GM19372 (cell line): Measurements from ENCODE around the gene CSTPP1.
"Not testable (repeated sequence)": the region's sequence is repeated elsewhere in the genome, so short reads cannot be mapped to it uniquely, and the experiment has no call there.

Experiments
- ATAC-seq: cut with Tn5 transposase; IDR thresholded peaks from one replicate; pipeline ENCODE4 v1.9.1; 2021; ENCODE audit warnings: mild to moderate bottlenecking, low read depth, moderate library complexity; ENCODE audit not compliant: unreplicated experiment

The CSTPP1 gene

GRCh38 chr11:47118958-47119688 is 182.6 kb downstream of the CSTPP1 start:
- ATAC-seq: not testable (repeated sequence)

GRCh38 chr11:47121056-47121455 is 184.5 kb downstream of the CSTPP1 start:
- no peak for ATAC-seq

GRCh38 chr11:47121731-47122130 is 185.2 kb downstream of the CSTPP1 start:
- no peak for ATAC-seq

GRCh38 chr11:47123094-47123493 is 186.5 kb downstream of the CSTPP1 start:
- no peak for ATAC-seq

DNA sequence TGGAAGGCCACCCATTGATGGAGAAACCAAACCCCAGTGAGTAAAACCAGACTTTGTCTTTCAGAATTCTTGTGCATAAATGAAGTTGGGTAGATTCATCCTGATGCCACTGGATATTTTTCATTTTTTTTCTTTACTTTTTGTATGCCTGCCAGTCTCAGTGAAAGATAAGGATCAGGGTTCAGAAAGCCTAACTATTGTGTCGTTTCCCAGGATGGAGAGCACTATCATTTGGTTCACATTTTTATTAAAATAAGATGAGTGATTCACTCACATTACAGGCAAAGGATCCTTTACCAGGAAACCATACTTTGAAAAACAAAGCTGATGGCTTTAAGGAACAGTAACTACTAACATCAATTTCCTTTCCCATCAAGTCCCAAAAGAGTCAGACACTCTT is 188.1 kb downstream of the CSTPP1 start:
- no peak for ATAC-seq

DNA sequence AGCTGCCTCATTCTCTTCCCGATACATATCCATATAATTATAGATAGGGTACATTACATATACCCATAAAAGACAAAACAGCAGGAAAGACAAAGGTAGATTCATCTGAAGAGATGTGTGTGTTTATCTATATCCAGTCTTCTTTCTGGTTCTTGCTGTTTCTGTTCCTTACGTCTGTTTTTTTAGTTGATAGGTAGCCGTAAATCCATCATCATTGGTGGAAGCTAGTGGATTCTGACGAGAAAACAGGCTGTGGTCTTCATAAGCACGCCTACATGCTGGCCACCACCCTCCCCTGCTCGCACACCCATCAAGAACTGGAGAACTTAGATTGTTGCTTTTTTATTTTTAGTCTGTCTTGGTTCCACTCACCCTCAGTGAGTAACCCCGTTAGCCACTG is 188.5 kb downstream of the CSTPP1 start:
- no peak for ATAC-seq

GRCh38 chr11:47127213-47127612 is 190.7 kb downstream of the CSTPP1 start:
- no peak for ATAC-seq

GRCh38 chr11:47130543-47130942 is 194.0 kb downstream of the CSTPP1 start:
- no peak for ATAC-seq

- no peak for ATAC-seq
Observed at GRCh38 chr11:47131136-47131535, 194.6 kb downstream of the CSTPP1 start.

DNA sequence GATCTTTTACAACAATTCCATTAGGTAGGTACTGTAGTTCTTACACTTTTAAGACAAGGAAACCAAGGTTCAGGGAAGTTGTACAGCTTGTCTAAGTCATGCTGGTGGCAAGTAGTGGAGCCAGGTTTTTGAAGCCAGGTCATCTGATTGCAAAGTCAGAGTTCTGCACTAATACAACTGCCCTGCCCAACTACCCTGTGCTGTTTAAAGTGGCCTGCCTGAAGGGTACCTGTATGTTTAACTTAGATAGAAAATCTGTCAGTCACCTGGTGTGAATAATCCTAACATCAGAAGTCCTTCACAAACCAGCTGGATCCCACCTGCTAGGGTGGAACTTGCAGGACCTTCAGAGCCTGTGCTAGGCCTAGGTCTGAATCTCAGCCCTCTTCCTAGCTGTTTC is 195.9 kb downstream of the CSTPP1 start:
- no peak for ATAC-seq

GRCh38 chr11:47132981-47133380 is 196.4 kb downstream of the CSTPP1 start:
- ATAC-seq: no peak

- ATAC-seq: no peak
Observed at GRCh38 chr11:47136327-47136726, 199.8 kb downstream of the CSTPP1 start.

DNA sequence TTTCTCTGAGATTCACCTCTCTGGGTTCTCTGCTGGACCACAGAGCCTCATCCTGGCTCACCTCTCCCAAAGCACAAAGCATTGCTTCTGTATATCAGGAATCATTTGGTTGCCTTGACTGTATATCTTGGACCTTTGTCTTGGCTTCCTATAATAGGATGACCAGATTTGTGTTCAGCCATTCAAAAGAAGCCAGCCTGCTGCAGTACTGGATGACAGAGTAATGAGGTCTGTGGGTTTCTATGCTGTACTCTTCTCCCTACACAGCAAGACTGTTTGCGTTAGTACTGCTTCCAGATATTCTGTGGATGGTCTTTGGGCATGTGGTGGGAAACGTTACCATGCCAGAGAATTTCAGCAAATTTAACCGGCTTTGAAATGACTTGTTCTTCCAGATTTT is 200.4 kb downstream of the CSTPP1 start:
- ATAC-seq: no peak

DNA sequence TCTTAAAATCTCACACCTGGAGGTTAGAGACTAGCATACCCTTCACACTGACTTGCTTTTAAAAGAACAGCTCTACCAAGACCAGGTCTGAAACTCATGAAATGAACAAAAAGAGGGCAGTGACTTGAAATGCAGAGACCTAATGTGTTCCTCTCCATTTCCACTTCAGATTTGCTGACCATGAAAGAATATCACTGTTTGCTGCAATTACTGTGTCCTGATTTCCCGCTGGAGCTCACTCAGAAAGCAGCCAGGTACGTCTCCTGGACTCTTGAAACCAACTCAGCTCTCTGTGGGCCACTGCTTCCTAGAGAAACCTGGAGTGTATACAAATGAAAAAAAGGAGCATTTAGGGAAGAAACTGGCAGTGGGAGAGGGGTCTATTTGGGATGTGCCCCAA is 200.9 kb downstream of the CSTPP1 start:
- no peak for ATAC-seq

GRCh38 chr11:47139878-47140277 is 203.3 kb downstream of the CSTPP1 start:
- ATAC-seq: no peak

- no peak for ATAC-seq
Observed at GRCh38 chr11:47143322-47143721, 206.8 kb downstream of the CSTPP1 start.

DNA sequence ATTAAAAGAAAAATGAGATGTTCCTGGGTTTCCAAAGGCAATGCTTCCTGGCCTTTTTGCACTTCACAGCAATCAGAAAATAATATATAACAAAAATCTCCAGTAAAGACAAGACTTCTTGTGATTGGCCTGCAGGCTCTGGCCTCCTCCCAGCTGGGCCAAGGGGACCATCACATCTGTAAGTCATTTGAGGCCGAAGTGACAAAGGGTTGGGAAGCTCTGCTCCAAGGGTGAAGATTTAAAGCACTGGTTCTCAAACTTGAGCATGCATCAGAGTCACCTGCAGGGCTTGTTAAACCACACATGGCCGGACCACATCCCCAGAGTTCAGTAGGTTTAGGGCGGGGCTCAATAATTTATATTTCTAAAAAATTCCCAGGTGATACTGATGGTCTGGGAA is 208.0 kb downstream of the CSTPP1 start:
- no peak for ATAC-seq

GRCh38 chr11:47147250-47147649 is 210.7 kb downstream of the CSTPP1 start:
- ATAC-seq: no peak

GRCh38 chr11:47147681-47148080 is 211.1 kb downstream of the CSTPP1 start:
- no peak for ATAC-seq

GRCh38 chr11:47148270-47148669 is 211.7 kb downstream of the CSTPP1 start:
- no peak for ATAC-seq

GRCh38 chr11:47148903-47149531 is 212.5 kb downstream of the CSTPP1 start:
- no peak for ATAC-seq

DNA sequence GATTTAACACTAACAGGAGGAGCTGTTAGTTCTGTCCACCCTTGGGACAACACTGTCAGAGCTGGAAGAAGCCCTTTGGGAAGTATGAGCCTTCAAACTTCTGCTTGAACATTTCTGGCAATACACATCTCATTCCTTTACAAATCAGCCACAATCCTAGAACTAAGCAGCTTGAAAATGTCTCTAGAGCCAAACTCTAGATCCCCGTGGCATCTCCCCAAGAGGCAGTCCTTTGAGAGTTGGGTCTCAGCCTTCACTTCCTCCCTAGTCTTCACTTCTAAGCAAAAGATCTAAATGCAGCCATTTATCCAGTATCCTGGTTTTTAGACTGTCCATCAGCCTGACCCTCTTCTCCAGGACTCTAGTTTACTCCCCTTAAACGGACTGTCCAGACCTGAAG is 213.2 kb downstream of the CSTPP1 start:
- ATAC-seq: no peak
